ENCODE measurements around the gene MSANTD1.

The MSANTD1 gene

DNA sequence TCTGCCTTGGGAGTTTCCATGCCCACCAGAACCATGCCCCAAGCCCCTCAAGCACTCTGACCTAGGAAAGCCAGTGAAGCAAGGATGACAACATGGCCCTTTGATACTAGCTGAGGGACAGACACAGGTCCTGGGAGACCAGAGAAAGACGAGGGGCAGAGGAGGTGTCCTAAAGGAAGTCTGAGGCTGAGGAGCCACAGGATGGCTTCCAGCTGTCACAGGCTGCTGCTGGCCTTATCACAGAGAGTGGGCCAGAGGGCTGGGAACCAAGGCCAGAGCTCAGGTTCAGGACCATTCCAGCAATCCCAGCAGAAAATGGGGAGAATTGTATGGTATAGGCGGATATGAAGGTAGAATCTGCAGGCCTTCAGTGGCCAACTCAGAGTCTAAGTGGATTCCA lies 31.7 kb upstream of the MSANTD1 start:
- no peak for DNase-seq

DNA sequence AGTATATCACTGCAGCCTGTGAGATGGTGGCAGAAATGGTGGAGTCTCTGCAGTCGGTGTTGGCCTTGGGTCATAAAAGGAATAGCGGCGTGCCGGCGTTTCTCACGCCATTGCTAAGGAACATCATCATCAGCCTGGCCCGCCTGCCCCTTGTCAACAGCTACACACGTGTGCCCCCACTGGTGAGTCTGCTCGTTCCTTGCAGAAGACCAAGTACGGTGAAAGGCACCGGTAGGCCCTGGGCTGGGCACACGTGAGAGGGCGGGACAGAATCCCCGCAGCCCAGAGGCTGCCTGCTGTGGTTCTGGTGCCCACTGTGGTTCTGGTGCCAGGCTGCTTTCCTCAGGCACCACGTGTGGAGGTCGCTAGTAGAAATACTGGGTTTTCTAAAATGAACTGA lies 31.2 kb upstream of the MSANTD1 start:
- no peak for DNase-seq

DNA sequence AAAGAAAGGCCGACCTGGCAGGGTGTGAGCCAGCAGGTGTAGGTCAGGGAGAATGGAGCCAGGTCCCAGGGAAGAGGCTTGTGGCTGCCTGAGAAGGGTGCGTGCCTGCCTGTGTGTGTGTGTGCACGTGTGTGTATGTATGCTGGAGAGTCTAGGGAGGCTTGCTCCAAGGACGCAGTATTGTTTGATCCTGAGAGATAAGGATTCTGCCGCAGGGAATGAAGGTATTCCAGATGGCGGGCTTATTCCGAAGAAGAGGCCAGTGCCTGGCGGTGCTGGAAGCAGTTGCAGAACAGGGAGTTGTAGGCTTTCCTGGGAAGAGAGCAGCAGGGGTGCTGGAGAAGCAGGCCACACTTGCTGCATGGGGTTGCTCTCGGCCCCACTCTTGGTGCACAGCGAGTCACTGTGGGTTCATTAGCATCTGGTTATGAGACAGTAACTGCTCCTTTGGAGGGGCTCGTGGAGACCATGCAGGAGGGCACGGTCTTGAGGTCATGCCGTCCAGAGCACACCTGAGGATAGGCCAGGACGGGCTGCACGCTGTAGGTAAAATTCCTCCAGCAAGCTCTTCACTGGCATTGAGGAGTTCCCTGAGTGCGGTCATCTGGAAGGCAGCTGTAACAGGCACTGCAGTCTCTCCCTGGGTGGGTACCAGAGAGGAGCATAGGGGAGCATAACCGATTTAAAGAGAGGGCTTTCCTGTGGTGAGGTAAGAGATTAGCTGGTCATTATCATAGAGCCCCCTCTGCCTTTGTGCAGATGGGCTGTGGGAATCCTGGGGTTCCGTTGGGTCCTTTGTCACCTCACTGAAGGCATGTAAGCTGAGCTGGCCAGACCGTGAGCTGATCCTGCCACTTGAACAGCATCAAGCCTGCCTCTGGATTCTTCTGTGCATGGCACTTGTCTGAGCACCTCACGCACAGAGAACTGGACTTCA lies 29.9 kb upstream of the MSANTD1 start:
- no peak for DNase-seq

DNA sequence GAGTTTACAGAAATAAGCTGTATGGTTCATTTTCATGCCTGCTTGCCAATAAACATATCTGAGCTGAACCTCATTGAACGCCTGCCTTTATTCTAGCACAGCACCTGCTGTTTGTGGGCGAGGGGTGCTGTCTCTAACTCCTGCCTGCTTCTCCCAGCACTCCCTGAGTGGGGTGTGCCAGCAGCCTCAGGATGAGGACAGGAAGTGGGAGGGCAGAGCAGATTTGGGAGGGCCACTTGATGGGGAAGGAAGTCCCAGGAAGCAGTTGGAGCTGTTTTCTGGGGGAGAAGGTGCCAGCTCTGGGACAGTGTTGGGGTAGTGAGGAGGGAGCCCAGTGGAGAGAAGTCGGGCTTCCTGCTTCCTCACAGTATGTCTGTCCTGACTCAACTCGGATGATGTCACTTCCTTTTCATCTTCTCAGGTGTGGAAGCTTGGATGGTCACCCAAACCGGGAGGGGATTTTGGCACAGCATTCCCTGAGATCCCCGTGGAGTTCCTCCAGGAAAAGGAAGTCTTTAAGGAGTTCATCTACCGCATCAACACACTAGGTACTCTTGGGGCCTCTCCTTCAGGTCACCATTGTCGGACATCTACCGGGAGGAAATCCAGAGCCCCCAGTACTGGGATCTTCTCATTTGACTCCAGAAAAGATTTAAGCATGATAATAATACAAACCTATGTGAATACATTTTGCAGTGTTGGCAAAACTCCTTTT lies 29.0 kb upstream of the MSANTD1 start:
- DNase-seq: no peak

- DNase-seq: no peak
These were observed 28.3 kb upstream of the MSANTD1 start for GRCh38 chr4:3220476-3221183.

DNA sequence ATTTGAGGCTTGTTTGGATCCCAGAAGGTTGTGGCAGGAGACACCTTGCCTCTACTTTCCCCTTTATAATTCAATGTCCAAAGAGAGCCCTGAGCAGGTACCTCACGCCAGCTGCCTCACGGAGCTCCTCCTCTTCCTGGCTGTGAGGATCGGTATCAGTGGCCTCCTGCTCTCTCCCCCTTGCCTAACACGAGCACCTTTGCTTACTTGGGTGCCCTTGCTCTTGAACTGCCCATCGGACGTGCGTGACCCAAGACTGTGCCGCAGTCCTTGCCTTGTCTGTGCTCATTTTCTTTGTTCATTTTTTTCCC lies 27.8 kb upstream of the MSANTD1 start:
- no peak for DNase-seq

GRCh38 chr4:3221996-3222395 lies 27.0 kb upstream of the MSANTD1 start:
- DNase-seq: no peak

GRCh38 chr4:3223346-3223745 lies 25.6 kb upstream of the MSANTD1 start:
- no peak for DNase-seq

- DNase-seq: no peak
These were observed 24.8 kb upstream of the MSANTD1 start for GRCh38 chr4:3223956-3224748.

DNA sequence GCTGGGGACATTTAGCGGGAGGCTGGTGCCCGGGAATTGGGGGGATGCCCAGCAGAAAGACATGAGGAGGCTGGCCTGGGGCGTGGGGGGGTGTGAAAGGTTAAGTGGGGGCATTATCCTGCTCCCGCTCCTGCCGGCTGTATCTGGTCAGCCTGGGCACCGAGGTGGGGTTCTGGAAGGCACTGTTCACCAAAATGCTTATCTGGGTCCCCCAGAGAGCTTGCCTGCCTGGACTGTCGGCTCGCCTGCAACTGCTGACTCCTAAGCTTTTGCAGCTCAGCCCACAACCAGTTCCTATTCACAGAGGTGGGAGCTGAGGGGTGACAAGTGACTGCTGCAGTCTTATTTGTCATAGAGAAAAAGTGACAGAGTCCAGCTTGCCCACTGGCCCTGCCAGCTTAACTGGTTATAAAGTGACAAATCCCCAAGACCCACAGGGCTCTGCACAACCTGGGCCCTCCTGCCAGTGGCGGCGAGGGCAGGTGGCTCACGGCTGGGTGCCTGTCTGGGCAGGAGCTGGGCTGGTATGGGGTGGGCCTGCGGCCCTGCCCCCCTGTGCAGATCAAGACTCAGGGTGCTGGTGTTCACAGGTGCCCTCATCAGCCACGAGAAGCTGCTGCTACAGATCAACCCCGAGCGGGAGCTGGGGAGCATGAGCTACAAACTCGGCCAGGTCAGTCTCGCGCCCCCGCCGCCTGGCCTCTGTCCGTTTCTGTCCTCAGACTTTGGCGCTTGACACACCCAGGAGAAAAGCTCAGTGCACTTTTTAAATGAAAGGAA lies 23.7 kb upstream of the MSANTD1 start:
- DNase-seq: no peak

GRCh38 chr4:3225936-3226335 lies 23.0 kb upstream of the MSANTD1 start:
- DNase-seq: no peak

DNA sequence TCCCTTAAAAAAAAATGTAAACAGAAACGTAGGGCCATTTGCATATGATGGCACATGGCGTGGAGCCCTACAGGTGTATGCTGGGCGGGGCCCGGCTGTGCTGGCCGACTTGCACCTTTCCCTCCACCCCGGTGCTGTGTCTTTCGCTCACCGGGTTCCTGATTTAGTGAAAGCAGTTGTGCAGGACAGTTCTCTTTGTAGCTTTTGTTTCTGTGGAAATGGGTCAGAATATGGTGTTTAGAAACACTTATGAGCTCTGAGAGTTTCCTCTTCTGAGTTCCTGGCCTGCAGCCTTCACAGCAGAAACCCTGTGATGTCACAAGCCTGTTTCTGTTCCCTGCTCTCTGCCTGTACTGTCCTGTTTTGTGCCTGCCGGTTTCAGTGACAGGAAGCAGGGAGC lies 22.5 kb upstream of the MSANTD1 start:
- no peak for DNase-seq

DNA sequence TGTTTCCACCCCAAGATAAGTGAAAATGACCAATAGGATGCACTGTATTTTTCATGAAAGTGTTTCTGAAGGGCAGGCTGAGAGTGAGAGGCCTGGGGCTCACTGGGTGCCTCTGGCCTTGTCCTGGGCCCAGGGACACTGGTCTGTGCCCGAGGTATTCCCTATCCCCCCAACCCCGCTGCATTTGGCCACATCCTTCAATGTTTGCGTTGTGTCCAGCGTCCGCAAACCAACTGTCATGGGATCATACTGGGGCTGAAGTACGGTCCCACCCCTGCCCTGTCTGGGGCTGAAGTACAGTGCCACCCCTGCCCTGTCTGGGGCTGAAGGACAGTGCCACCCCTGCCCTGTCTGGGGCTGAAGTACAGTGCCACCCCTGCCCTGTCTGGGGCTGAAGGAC lies 22.0 kb upstream of the MSANTD1 start:
- DNase-seq: no peak

- no peak for DNase-seq
These were observed 20.9 kb upstream of the MSANTD1 start for GRCh38 chr4:3227878-3228675.

- no peak for DNase-seq
These were observed 20.1 kb upstream of the MSANTD1 start for GRCh38 chr4:3228881-3229280.

DNA sequence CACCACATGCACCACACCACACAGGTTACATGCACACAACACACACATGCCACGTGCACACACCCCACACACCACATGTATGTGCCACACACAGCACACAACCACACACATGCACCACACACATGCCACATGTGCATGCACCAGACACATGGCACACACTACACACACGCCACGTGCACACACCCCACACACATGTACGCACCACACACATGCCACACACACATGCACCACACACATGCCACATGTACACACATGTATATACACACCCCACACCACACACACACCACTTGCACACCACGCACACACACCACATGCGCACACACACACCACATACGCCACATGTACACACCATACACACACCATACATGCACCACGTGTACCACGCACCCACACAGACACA lies 19.6 kb upstream of the MSANTD1 start:
- no peak for DNase-seq

DNA sequence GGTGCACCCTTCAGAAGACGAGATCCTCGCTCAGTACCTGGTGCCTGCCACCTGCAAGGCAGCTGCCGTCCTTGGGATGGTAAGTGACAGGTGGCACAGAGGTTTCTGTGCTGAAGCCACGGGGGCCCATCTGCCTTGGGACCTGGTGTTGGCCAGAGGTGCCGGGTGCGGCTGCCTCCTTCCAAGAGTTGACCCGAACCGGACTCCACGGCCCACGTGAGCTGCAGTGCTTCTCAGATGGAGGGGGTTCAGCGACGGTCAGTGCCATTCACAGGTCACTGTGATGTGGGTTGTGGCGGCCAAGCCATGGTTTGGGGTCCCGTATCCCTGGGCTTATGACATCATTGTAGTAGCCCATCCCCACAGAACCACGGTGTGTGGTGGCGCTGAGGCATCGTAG lies 19.0 kb upstream of the MSANTD1 start:
- no peak for DNase-seq

DNA sequence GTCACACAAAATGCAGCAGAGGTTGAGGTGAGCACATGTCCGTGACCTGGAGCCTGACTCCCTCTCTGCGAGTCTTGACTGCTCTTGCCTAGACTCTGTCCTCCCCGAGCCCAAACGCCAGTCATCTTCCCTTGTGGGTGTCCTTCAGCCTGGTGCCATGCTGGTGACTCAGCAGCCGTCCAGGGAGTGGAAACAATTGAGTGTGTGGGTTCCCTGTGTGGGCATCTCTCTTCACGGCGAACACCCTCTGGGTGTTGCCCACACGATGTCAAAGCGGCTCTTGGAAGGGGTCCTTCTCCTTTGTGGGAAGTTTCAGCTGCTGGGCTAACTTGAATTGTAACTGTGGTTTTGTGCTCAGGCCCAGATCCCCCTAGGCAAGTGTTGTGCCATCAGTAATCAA lies 17.5 kb upstream of the MSANTD1 start:
- DNase-seq: no peak

DNA sequence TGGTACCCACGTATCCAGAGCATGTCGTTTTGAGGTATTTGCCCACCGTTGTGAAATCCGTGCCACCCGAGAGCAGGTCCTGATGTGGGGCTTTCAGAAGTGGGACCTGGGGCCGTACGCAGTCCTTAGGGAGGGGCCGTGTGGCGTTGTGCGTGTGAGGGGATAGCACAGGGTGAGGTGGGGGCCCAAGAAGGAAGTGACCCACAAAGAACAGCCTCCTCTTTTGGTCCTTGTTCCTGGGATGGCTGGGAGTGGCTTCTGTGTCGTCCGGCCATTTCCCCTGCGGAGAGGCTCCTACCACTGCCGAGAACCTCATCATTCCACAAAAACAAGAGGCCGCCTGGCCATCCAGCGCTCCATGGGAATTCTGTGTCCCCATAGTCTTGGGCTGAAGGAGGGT lies 17.0 kb upstream of the MSANTD1 start:
- no peak for DNase-seq

GRCh38 chr4:3232871-3233271 lies 16.1 kb upstream of the MSANTD1 start:
- no peak for DNase-seq

DNA sequence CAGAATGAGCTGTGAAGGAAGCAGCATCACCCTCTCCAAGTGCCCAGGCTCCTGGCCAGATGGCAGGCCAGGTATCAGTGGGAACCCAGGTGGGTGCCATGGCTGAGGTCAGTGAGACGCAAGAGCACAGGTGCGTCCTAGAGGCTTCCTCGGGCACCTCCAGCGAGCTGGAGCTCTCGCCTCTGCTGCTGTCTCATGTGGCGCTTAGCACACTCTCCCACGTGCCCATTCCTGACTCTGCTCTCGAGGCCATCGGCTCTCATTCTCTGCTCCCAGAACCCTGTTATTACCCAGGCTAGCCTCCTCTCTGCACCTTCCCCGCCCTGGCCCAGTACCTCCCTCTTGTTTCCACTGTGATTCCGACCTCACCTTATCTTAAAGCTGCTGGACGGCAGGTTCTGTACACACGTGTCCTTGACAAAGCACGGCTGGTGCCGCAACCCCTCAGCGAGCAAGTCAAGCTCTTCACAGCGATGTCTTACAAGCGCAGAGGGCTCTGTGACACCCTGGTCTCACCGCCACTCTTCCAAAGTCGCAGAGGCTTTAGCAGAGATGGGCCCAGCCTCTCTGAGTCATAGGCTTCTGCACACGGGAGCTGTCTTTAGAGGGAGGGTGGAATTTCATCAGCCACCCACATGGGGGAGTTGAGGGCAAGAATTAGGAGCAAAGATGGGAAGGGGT lies 15.4 kb upstream of the MSANTD1 start:
- DNase-seq: no peak

Data from NCI-H2107 (cell line).